ENCODE results near the gene CPT1B.
"Not testable (repeated sequence)": the region's sequence is repeated elsewhere in the genome, so short reads cannot be mapped to it uniquely, and the experiment has no call there.

CPT1B gene

GRCh38 chr22:50620593-50621355 lies 42.5 kb upstream of the CPT1B start:
- H3K27me3 ChIP-seq (ENCODE audit: control insufficient read depth, insufficient read depth, low read length) = peaks cover 12% of the 10 kb centered on the region
- no peaks in the 10 kb centered on the region for H3K9me3 ChIP-seq (ENCODE audit: control insufficient read depth, low read depth, low read length)
- H3K4me3 ChIP-seq (ENCODE audit: low read length) = peak overlapping the region; percentile 46
- H3K36me3 ChIP-seq (ENCODE audit: control insufficient read depth, low read depth, low read length) = no peaks in the 10 kb centered on the region
- no peak overlapping the region for H3K27ac ChIP-seq (ENCODE audit: low read length)
- H3K4me1 ChIP-seq (ENCODE audit: control insufficient read depth, low read depth, low read length) = no peaks in the 10 kb centered on the region
- H3K9ac ChIP-seq (ENCODE audit: low read length) = no peak overlapping the region

GRCh38 chr22:50614296-50614695 lies 36.1 kb upstream of the CPT1B start:
- H3K27me3 ChIP-seq (ENCODE audit: control insufficient read depth, insufficient read depth, low read length); H3K27ac ChIP-seq (ENCODE audit: low read length); H3K36me3 ChIP-seq (ENCODE audit: control insufficient read depth, low read depth, low read length); H3K4me3 ChIP-seq (ENCODE audit: low read length); H3K4me1 ChIP-seq (ENCODE audit: control insufficient read depth, low read depth, low read length); H3K9me3 ChIP-seq (ENCODE audit: control insufficient read depth, low read depth, low read length); H3K9ac ChIP-seq (ENCODE audit: low read length): not testable (repeated sequence)

GRCh38 chr22:50613291-50613981 lies 35.2 kb upstream of the CPT1B start:
- Histone ChIP-seq H3K4me3 (ENCODE audit: low read length) (no peak overlapping the region), H3K9me3 (ENCODE audit: control insufficient read depth, low read depth, low read length) (no peaks in the 10 kb centered on the region), H3K27me3 (ENCODE audit: control insufficient read depth, insufficient read depth, low read length) (peaks cover 8% of the 10 kb centered on the region), H3K9ac (ENCODE audit: low read length) (no peak overlapping the region), H3K27ac (ENCODE audit: low read length) (no peak overlapping the region), H3K4me1 (ENCODE audit: control insufficient read depth, low read depth, low read length) (no peaks in the 10 kb centered on the region), H3K36me3 (ENCODE audit: control insufficient read depth, low read depth, low read length) (no peaks in the 10 kb centered on the region)

- Histone ChIP-seq H3K27me3 (ENCODE audit: control insufficient read depth, insufficient read depth, low read length) (peaks cover 8% of the 10 kb centered on the region), H3K9ac (ENCODE audit: low read length) (no peak overlapping the region), H3K27ac (ENCODE audit: low read length) (no peak overlapping the region), H3K4me3 (ENCODE audit: low read length) (no peak overlapping the region), H3K4me1 (ENCODE audit: control insufficient read depth, low read depth, low read length) (no peaks in the 10 kb centered on the region), H3K36me3 (ENCODE audit: control insufficient read depth, low read depth, low read length) (no peaks in the 10 kb centered on the region), H3K9me3 (ENCODE audit: control insufficient read depth, low read depth, low read length) (no peaks in the 10 kb centered on the region)
These were observed 34.4 kb upstream of the CPT1B start for GRCh38 chr22:50612528-50613221.

GRCh38 chr22:50612168-50612527 lies 33.9 kb upstream of the CPT1B start:
- H3K27ac ChIP-seq (ENCODE audit: low read length) = no peak overlapping the region
- H3K9ac ChIP-seq (ENCODE audit: low read length) = no peak overlapping the region
- H3K27me3 ChIP-seq (ENCODE audit: control insufficient read depth, insufficient read depth, low read length) = peaks cover 8% of the 10 kb centered on the region
- no peaks in the 10 kb centered on the region for H3K9me3 ChIP-seq (ENCODE audit: control insufficient read depth, low read depth, low read length)
- H3K4me1 ChIP-seq (ENCODE audit: control insufficient read depth, low read depth, low read length) = no peaks in the 10 kb centered on the region
- H3K36me3 ChIP-seq (ENCODE audit: control insufficient read depth, low read depth, low read length) = no peaks in the 10 kb centered on the region
- H3K4me3 ChIP-seq (ENCODE audit: low read length) = no peak overlapping the region

- peaks cover 8% of the 10 kb centered on the region for H3K27me3 ChIP-seq (ENCODE audit: control insufficient read depth, insufficient read depth, low read length)
- H3K4me1 ChIP-seq (ENCODE audit: control insufficient read depth, low read depth, low read length) = no peaks in the 10 kb centered on the region
- H3K9ac ChIP-seq (ENCODE audit: low read length) = no peak overlapping the region
- H3K36me3 ChIP-seq (ENCODE audit: control insufficient read depth, low read depth, low read length) = no peaks in the 10 kb centered on the region
- H3K27ac ChIP-seq (ENCODE audit: low read length) = no peak overlapping the region
- no peaks in the 10 kb centered on the region for H3K9me3 ChIP-seq (ENCODE audit: control insufficient read depth, low read depth, low read length)
- H3K4me3 ChIP-seq (ENCODE audit: low read length) = no peak overlapping the region
These were observed 33.3 kb upstream of the CPT1B start for GRCh38 chr22:50611341-50612060.

- H3K27ac ChIP-seq (ENCODE audit: low read length) = no peak overlapping the region
- peaks cover 8% of the 10 kb centered on the region for H3K27me3 ChIP-seq (ENCODE audit: control insufficient read depth, insufficient read depth, low read length)
- H3K9me3 ChIP-seq (ENCODE audit: control insufficient read depth, low read depth, low read length) = no peaks in the 10 kb centered on the region
- no peak overlapping the region for H3K4me3 ChIP-seq (ENCODE audit: low read length)
- no peak overlapping the region for H3K9ac ChIP-seq (ENCODE audit: low read length)
- H3K36me3 ChIP-seq (ENCODE audit: control insufficient read depth, low read depth, low read length) = no peaks in the 10 kb centered on the region
- H3K4me1 ChIP-seq (ENCODE audit: control insufficient read depth, low read depth, low read length) = no peaks in the 10 kb centered on the region
These were observed 32.4 kb upstream of the CPT1B start for GRCh38 chr22:50610581-50610980.

- Histone ChIP-seq H3K27me3 (ENCODE audit: control insufficient read depth, insufficient read depth, low read length) (peaks cover 8% of the 10 kb centered on the region), H3K9ac (ENCODE audit: low read length) (no peak overlapping the region), H3K27ac (ENCODE audit: low read length) (no peak overlapping the region), H3K4me1 (ENCODE audit: control insufficient read depth, low read depth, low read length) (no peaks in the 10 kb centered on the region), H3K4me3 (ENCODE audit: low read length) (no peak overlapping the region), H3K36me3 (ENCODE audit: control insufficient read depth, low read depth, low read length) (no peaks in the 10 kb centered on the region), H3K9me3 (ENCODE audit: control insufficient read depth, low read depth, low read length) (no peaks in the 10 kb centered on the region)
These were observed 31.8 kb upstream of the CPT1B start for GRCh38 chr22:50610041-50610451.

- Histone ChIP-seq H3K27ac (ENCODE audit: low read length) (no peak overlapping the region), H3K9me3 (ENCODE audit: control insufficient read depth, low read depth, low read length) (no peaks in the 10 kb centered on the region), H3K9ac (ENCODE audit: low read length) (no peak overlapping the region), H3K27me3 (ENCODE audit: control insufficient read depth, insufficient read depth, low read length) (peaks cover 8% of the 10 kb centered on the region), H3K4me1 (ENCODE audit: control insufficient read depth, low read depth, low read length) (no peaks in the 10 kb centered on the region), H3K4me3 (ENCODE audit: low read length) (no peak overlapping the region), H3K36me3 (ENCODE audit: control insufficient read depth, low read depth, low read length) (no peaks in the 10 kb centered on the region)
These were observed 31.4 kb upstream of the CPT1B start for GRCh38 chr22:50609599-50609998.

- Histone ChIP-seq H3K27me3 (ENCODE audit: control insufficient read depth, insufficient read depth, low read length) (peaks cover 8% of the 10 kb centered on the region), H3K9ac (ENCODE audit: low read length) (no peak overlapping the region), H3K4me3 (ENCODE audit: low read length) (no peak overlapping the region), H3K27ac (ENCODE audit: low read length) (no peak overlapping the region), H3K9me3 (ENCODE audit: control insufficient read depth, low read depth, low read length) (no peaks in the 10 kb centered on the region), H3K36me3 (ENCODE audit: control insufficient read depth, low read depth, low read length) (no peaks in the 10 kb centered on the region), H3K4me1 (ENCODE audit: control insufficient read depth, low read depth, low read length) (no peaks in the 10 kb centered on the region)
These were observed 30.8 kb upstream of the CPT1B start for GRCh38 chr22:50608996-50609395.

- H3K4me1 ChIP-seq (ENCODE audit: control insufficient read depth, low read depth, low read length); H3K4me3 ChIP-seq (ENCODE audit: low read length); H3K27me3 ChIP-seq (ENCODE audit: control insufficient read depth, insufficient read depth, low read length); H3K36me3 ChIP-seq (ENCODE audit: control insufficient read depth, low read depth, low read length); H3K9me3 ChIP-seq (ENCODE audit: control insufficient read depth, low read depth, low read length); H3K9ac ChIP-seq (ENCODE audit: low read length); H3K27ac ChIP-seq (ENCODE audit: low read length): not testable (repeated sequence)
These were observed 30.0 kb upstream of the CPT1B start for GRCh38 chr22:50608058-50608840.

All from iPS-18a (cell line).